Left renal pelvis (tissue), 4 donors: ENCODE measurements around the gene SERPINB13. TPM values are rescaled to one million over a fixed set of nuclear protein-coding genes. Genes with fewer than 3 reads are reported as not detected.

Source experiments
- DNase-seq, 4 donors: peaks; one replicate each; pipeline ENCODE4 v3.0.0-alpha.2; 2013; ENCODE audit warnings: low read depth in 4 of 4, low spot score in 3 of 4
- polyA plus RNA-seq, 4 donors: library from polyadenylated mRNA; unstranded; fragments of 120-200 nt; gene quantifications; one replicate each; pipeline ENCODE4 v1.2.1, GENCODE V29; 2013; ENCODE audit not compliant: insufficient read length in 4 of 4

The SERPINB13 gene
- polyA plus RNA-seq, result not detected

- no peak for DNase-seq
Observed at GRCh38 chr18:63586966-63587365, at the start of gene SERPINB13. Gene SERPINB13, plus strand, starts transcription at chr18:63587343. Its CDS starts 1,325 bp downstream, at chr18:63588668.

DNA sequence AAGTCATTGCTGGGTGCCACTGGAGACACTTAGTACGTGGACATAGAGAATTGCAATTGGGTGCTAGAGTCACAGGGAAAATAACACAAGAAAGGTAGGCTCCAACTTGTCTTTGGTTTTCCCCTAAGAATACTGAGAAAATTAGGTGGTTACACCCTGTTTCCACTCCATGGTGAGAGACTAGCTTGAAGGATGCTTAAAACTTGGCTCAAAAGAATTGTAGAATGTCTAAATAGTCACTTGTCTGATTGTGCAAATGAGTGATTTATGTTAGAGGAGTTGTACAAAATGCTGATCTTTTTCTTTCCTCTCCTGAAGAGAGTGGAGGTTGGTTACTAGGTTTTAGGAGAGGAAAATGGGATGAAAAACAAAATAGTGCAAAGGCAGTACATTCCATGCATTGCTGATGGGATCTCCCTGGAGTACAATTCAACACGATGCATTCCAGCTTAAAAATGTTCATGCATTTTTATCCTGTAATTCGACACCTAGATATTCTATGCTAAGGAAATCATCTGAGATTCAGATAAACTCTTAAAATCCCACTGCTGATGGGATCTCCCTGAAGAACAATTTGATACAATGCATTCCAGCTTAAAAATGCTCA is 47.1 kb upstream of the SERPINB13 start:
- no peak for DNase-seq

DNA sequence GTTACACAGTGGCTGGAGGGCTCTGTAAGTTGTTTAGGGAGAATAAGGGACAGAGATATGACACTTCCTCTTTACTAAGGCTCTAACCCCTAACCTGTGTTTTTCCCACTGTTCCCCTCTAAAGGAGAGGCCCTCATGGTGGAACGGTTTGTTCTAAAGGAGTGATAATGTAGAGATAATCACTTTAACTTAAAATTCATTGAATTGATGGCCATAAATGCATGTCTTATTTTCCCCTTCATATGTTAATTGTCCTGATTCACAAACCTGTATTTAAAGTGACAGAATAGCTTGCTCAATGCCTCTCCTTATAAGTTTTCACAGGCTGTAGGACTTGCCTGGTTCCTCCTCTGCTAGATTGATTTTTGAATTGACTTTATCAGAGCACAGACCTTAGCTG is 45.1 kb upstream of the SERPINB13 start, which contains the start of gene SERPINB12:
Gene SERPINB12 (plus strand): TSS at position 301 of the 400 bp plus-strand sequence. CDS start 13,791 bp downstream, outside the sequence.
- DNase-seq, result no peak

DNA sequence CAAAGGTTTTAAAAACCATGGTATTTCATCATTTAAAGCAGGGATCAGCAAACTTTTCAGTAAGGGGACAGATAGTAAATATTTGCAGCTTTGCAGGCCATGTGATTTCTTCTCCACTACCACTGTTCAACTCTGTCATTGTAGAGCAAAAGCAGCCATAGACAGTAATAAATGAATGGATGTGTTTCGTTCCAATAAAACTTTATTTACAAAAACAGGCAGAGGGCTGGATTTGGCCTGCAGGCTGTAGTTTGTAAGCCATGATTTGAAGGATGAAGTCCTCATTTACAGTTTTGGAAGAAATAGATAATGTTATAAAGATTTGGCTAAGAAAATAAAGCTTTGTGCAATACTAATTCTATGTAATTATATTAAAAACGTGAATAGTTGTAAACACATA is 43.1 kb upstream of the SERPINB13 start:
- no peak for DNase-seq

DNA sequence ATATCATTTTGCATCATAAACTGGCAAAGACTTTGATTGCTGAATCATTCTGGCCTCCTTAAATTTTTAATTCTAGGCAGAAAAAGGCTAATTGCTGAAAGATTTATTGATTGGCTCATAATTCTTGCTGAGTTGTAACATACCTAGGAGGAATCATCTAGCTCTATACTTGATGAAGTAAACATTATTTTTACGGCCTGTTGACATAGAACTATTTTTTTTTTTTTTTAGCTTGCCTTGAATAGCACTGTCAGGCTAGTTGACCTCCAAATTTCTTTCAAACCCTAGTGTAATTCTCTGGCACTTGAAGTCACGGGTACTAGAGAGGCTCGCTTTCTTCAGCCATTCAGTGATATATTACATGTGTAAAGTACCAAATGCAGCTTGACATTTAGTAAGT is 42.1 kb upstream of the SERPINB13 start:
- no peak for DNase-seq

- no peak for DNase-seq
Observed at GRCh38 chr18:63550068-63550467, 37.1 kb upstream of the SERPINB13 start.

GRCh38 chr18:63551769-63552168 is 35.4 kb upstream of the SERPINB13 start:
- DNase-seq, result no peak

GRCh38 chr18:63552581-63552980 is 34.6 kb upstream of the SERPINB13 start:
- DNase-seq, result no peak

GRCh38 chr18:63553081-63553480 is 34.1 kb upstream of the SERPINB13 start:
- no peak for DNase-seq

DNA sequence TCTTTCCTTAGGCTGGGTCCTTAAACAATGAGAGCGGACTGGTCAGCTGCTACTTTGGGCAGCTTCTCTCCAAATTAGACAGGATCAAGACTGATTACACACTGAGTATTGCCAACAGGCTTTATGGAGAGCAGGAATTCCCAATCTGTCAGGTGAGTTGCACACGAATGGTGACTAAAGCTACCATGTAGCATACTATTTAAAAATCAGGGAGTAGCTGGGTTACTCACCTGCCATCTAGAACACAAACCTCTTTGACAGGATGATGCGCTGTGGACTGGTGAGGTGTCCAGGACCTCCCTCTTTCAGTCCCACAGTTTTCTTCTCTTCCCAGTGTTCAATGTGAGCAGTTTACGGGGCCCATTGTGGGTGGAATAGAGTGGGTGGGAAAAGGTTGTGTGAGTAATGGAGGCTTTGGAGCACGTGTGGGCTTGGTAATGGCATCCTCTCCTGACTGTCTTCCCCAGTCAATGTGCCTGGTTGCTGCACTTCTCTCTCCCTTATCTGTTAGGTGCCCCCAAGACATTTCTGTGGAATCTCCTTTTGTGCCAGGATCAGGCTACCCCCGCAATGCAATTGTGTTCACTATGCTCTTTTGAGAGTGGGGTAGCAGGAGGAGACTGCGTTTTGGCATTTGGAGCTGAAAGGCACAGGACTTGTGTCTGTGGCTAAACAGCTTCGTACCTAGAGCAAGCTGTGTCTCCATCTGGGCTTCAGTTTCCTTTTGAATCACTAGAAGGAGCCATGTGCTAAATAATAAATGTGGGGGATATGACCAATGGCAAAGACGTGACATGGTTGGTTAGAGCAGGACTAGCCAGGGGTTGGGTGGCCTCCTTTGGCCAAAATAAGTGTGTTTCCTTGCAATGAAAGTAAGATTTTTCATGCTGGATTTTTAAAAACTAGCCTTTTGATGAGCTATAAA is 27.3 kb upstream of the SERPINB13 start:
- DNase-seq, result no peak

- no peak for DNase-seq
Observed at GRCh38 chr18:63562284-63562683, 24.9 kb upstream of the SERPINB13 start.

GRCh38 chr18:63564021-63564420 is 23.1 kb upstream of the SERPINB13 start:
- no peak for DNase-seq

DNA sequence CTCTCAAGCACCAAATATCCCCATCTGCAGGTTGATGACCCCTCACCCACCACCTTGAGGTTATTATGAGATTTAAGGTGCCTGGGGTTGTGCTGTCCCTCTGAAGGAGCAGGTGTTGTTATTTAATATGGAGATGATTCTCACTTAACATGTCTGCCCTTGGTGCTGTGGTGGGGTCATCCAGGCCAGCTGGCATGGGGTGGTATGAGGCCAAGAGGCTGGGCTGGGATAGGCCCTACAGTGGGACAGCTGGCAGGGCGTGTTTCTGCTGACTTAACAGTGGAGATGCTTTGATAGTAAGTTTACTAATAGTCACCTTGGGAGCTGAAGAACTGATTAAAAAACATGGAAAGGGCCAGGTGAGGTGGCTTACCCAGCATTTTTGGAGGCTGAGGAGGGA is 22.6 kb upstream of the SERPINB13 start:
- no peak for DNase-seq

DNA sequence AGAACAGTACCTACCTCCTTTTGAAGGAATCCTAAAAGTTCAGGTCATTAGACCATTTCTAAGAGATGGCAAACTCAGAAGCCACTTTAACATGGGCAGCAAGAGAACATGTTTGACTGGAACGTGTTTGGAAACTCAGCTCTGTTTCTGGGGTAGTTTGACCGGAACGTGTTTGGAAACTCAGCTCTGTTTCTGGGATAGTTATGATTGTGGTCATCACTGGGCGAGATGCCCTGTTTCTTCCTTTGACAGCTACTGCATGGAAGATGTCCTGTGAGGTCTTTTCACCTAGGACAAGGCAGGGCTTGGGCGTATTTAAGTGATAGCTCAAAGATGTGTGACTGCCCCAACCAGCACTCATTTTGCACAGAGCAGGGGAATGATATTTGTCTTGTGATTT is 19.9 kb upstream of the SERPINB13 start:
- DNase-seq, result no peak

DNA sequence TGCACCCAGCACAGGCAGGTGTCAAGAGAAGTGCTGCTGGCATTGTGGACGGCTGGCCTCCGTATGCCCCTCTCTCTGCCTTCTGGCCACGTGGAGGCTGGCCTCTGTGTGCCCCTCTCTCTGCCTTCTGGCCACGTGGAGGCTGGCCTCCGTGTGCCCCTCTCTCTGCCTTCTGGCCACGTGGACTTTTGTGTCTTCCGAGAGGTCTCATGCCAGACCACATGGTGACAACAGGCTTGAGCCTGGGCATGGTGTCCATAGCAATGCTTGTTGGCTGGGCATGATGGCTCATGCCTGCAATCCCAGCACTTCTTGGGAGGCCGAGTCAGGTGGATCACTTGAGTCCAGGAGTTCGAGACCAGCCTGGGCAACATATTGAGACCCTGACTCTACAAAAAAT is 19.3 kb upstream of the SERPINB13 start:
- DNase-seq, result no peak

GRCh38 chr18:63570721-63571120 is 16.4 kb upstream of the SERPINB13 start:
- DNase-seq, result no peak

DNA sequence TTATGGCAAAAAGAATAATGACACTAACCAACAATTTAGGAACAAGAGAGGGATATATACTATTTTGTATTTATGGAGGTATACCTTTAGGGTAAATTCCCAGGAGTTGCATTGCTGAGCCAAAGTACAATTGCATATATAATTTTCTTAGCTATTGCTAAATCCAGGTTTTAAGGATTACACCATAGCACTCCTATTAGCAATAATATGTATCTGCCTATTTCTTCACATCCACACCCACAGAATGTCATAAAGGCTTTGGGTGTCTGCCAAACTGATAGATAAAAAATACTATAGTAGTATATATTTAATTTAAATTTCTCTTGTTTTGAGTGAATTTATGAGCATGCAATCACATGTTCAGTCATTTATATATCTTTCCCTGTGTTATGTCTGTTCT is 11.5 kb upstream of the SERPINB13 start:
- no peak for DNase-seq

DNA sequence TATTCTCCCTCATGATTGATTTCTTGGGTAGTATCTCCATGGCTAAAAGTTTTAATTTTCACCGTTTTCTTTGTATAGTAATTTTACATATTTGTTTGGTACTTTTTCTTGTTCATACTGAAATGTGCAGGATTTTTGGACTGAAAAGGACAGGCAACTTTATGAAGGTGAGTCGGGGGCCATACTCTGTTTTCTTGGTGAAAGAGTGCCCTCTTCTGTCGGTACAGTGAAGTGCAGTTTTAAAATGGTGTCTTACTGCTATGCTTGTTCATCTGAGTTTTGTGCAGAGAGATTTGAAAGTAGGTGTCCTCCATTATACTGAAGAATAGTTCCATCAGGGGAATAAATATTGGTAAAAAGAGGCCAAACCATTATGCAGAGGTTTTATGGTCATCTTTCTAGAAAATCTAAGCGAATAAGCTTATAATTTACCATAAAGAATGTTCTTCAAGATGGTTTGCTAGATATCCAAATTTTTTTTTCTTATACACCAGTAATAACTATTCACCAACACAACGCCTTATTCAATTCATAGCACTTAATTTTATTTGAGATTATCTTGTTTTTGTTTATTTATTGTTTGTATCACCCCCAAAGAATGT is 8.7 kb upstream of the SERPINB13 start:
- peak in 2 of 4 donors; percentile 28 to 39 for DNase-seq

DNA sequence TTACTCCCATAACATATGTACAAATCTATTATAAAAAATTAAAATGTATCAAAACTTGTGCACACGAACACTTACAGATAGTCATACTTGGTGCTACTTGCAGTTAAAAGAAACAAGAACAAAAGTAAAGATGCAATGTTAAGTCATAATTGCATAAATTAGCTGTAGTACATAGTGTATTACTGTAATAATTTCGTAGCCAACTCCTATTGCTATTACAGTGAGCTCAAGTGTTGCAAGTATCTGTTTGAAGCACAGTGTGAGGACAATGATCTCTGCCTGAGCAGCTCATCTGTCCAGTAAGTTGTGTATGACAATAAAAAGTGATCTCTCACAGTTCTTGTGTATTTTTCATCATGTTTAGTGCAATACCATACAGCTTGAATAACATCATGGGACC is 7.5 kb upstream of the SERPINB13 start:
- DNase-seq, result no peak

- DNase-seq, result no peak
Observed at GRCh38 chr18:63585988-63586387, 1.2 kb upstream of the SERPINB13 start.

DNA sequence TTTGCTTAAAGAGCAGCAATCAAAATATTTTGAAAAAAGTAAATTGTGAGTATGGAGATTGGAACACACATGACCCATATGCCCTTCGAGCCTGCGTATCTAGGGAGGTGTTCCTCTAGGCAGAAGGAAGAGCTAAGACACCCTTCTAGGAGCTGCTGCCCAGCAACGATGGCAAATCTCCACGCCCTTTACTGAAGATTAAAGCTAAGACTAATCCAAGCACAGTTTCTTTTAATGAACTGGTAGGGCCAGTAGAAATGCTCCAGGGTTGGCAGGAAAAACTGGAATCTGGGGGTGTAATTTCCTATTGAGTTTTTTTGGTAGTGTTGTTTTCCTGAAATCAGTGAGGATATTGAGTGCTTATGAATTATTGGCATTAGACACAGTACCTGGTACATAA is 712 bp upstream of the SERPINB13 start:
- no peak for DNase-seq
